Osteocyte (in vitro differentiated cells): ENCODE measurements around the gene TECR. TPM values are rescaled to one million over a fixed set of nuclear protein-coding genes. Genes with fewer than 3 reads are reported as not detected.
A peak's percentile ranks its signal among the peaks of the same experiment; 100 is the strongest.
"Not testable (repeated sequence)": the region's sequence is repeated elsewhere in the genome, so short reads cannot be mapped to it uniquely, and the experiment has no call there.

ENCODE experiments used
- DNase-seq: peaks from one replicate; pipeline ENCODE4 v3.0.0; 2021; ENCODE audit warnings: mixed read lengths; ENCODE audit not compliant: unreplicated experiment; ENCODE audit errors: extremely low spot score
- H3K27ac Mint-ChIP-seq: one replicate; pipeline ENCODE4 v1.8.0; 2021; ENCODE audit warnings: mild to moderate bottlenecking, mixed read lengths; ENCODE audit not compliant: unreplicated experiment
- H3K27me3 Mint-ChIP-seq: one replicate; pipeline ENCODE4 v1.8.0; 2021; ENCODE audit warnings: mixed read lengths; ENCODE audit not compliant: unreplicated experiment
- H3K36me3 Mint-ChIP-seq: one replicate; pipeline ENCODE4 v1.8.0; 2021; ENCODE audit warnings: mixed read lengths; ENCODE audit not compliant: unreplicated experiment
- H3K4me1 Mint-ChIP-seq: one replicate; pipeline ENCODE4 v1.8.0; 2021; ENCODE audit warnings: mixed read lengths; ENCODE audit not compliant: unreplicated experiment
- H3K4me3 Mint-ChIP-seq: one replicate; pipeline ENCODE4 v1.8.0; 2021; ENCODE audit warnings: mild to moderate bottlenecking, moderate library complexity, mixed read lengths; ENCODE audit not compliant: unreplicated experiment
- H3K9me3 Mint-ChIP-seq: one replicate; pipeline ENCODE4 v1.8.0; 2021; ENCODE audit warnings: mixed read lengths; ENCODE audit not compliant: unreplicated experiment
- CTCF ChIP-seq: fragments of 200-600 bp; sonication (generic); IDR thresholded peaks from 2 replicates; pipeline ENCODE4 v1.5.0; 2021; ENCODE audit warnings: antibody characterized with exemption, mild to moderate bottlenecking, moderate library complexity
- total RNA-seq: library from RNA; stranded (reverse); gene quantifications from 2 replicates; pipeline ENCODE4 v1.2.1, GENCODE V29; 2021

TECR gene
- total RNA-seq, 1 donor from 2014 or later, result 136 TPM

- Mint-ChIP-seq H3K9me3 (no peaks in the 10 kb centered on the region), H3K36me3 (no peaks in the 10 kb centered on the region), H3K27me3 (no peaks in the 10 kb centered on the region), H3K4me1 (peaks cover 25% of the 10 kb centered on the region), H3K4me3 (peak overlapping the region; percentile 98), H3K27ac (no peak overlapping the region)
- no peak for TF ChIP-seq CTCF
- no peak for DNase-seq
Measured at GRCh38 chr19:14530506-14530905, 1.1 kb downstream of the TECR start.

GRCh38 chr19:14533450-14533849, 4.1 kb downstream of the TECR start:
- H3K4me3 Mint-ChIP-seq, result no peak overlapping the region

DNA sequence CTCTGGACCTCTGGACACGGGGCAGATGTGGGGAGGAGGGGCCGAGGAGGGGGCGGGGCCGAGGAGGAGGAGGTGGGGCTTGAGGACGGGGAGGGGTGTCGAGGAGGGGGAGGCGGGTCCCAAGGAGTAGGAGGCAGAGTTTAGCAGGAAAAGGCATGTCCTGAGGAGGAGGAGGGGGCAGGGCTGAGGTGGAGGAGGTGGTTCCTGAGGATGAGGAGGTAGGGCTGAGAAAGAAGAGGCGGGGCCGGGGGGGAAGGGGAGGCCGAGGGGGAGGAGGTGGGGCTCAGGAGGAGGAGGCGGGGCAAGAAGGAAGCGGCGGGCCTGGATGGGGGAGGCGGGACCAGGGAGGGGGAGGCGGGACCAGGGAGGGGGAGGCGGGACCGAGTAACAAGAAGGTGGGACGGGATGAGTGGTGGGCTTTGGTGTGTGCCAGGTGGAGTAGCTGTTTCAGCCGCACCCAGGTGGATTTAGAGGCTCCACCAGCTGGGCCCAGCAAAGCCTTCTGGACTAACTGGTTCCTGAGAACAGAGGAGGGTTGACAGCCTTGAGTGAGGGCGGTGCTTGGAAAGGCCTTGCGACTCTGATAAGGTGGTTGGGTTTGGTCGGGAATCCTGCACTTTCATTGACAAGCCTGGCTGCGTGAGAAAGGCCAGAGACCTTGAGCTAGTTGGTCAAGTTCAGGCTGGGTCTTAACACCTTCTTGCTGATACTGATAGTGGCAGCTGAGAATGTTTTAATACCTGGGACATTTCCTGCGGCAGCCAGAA, 7.7 kb downstream of the TECR start:
- Mint-ChIP-seq H3K27ac (no peak overlapping the region), H3K9me3 (no peaks in the 10 kb centered on the region), H3K4me3 (no peak overlapping the region)

More at GRCh38 chr19:14533450-14533849, 4.1 kb downstream of the TECR start:
- Mint-ChIP-seq H3K36me3 (no peaks in the 10 kb centered on the region), H3K27ac (peak overlapping the region; percentile 10), H3K27me3 (no peaks in the 10 kb centered on the region), H3K9me3 (no peaks in the 10 kb centered on the region), H3K4me1 (peaks cover 27% of the 10 kb centered on the region)
- no peak for TF ChIP-seq CTCF
- no peak for DNase-seq

GRCh38 chr19:14540741-14541525, 11.5 kb downstream of the TECR start:
- no peak for TF ChIP-seq CTCF
- no peak overlapping the region for H3K4me3 Mint-ChIP-seq
- no peaks in the 10 kb centered on the region for H3K27me3 Mint-ChIP-seq
- peaks cover 37% of the 10 kb centered on the region for H3K4me1 Mint-ChIP-seq
- H3K27ac Mint-ChIP-seq, result peak overlapping the region; percentile 64
- no peaks in the 10 kb centered on the region for H3K9me3 Mint-ChIP-seq
- no peak for DNase-seq
- no peaks in the 10 kb centered on the region for H3K36me3 Mint-ChIP-seq

More for the DNA sequence above, 7.7 kb downstream of the TECR start:
- Mint-ChIP-seq H3K4me1 (peaks cover 15% of the 10 kb centered on the region), H3K27me3 (no peaks in the 10 kb centered on the region), H3K36me3 (no peaks in the 10 kb centered on the region)
- no peak for DNase-seq
- no peak for TF ChIP-seq CTCF

DNA sequence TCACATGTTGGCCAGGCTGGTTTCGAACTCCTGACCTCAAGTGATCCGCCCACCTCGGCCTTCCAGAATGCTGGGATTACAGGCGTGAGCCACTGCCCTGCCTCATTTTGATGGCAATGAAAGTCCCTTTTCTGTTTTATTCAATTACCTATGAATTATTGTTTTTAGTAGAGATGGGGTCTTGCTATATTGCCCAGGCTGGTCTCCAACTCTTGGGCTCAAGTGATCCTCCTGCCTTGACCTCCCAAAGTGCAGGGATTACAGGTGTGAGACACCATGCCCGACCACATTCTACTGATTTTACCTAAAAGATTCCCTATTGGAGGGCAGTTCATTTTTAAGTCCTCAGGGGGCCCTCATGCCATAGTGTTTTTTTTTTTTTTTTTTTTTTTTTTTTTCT, 12.6 kb downstream of the TECR start:
- H3K9me3 Mint-ChIP-seq, H3K27me3 Mint-ChIP-seq, H3K4me3 Mint-ChIP-seq, H3K36me3 Mint-ChIP-seq, DNase-seq: not testable (repeated sequence)
- Mint-ChIP-seq H3K4me1 (peaks cover 44% of the 10 kb centered on the region), H3K27ac (peak overlapping the region; percentile 54)
